WTC11 (cell line): ENCODE results near the gene FAR2. TPM values are rescaled to one million over a fixed set of nuclear protein-coding genes. Genes with fewer than 3 reads are reported as not detected.

Experiments used
- ATAC-seq: fragments of 200-7000 bp; cut with Tn5 transposase; 2 replicates; pipeline ENCODE4 v1.10.0; 2021; ENCODE audit warnings: mild to moderate bottlenecking, moderate library complexity
- CTCF ChIA-PET: fragments of 300-600 bp; sonication (Branson Sonifier 250); formaldehyde crosslinking; loops from one replicate; lab custom pipeline; 2021; ENCODE audit warnings: antibody characterized with exemption; lab: Charles Lee
- POLR2A ChIA-PET: fragments of 350-600 bp; sonication (Branson Sonifier 250); formaldehyde crosslinking; loops from one replicate; lab custom pipeline; 2021; ENCODE audit warnings: antibody characterized with exemption; lab: Charles Lee
- DNase-seq: peaks from one replicate; pipeline ENCODE4 v3.0.0; 2021; ENCODE audit warnings: low spot score
- H3K27ac Mint-ChIP-seq: 2 replicates; pipeline ENCODE4 v1.8.0; 2021; ENCODE audit warnings: mixed read lengths
- H3K27me3 Mint-ChIP-seq: 2 replicates; pipeline ENCODE4 v1.8.0; 2021; ENCODE audit warnings: low read depth, mild to moderate bottlenecking, moderate library complexity, mixed read lengths
- H3K36me3 Mint-ChIP-seq: 2 replicates; pipeline ENCODE4 v1.8.0; 2021; ENCODE audit warnings: mixed read lengths
- H3K4me1 Mint-ChIP-seq: 2 replicates; pipeline ENCODE4 v1.8.0; 2022; ENCODE audit warnings: mixed read lengths
- H3K4me3 Mint-ChIP-seq: 2 replicates; pipeline ENCODE4 v1.8.0; 2021; ENCODE audit warnings: mild to moderate bottlenecking, moderate library complexity, mixed read lengths
- H3K9me3 Mint-ChIP-seq: 2 replicates; pipeline ENCODE4 v1.8.0; 2021; ENCODE audit warnings: mixed read lengths
- MYBL2 ChIP-seq: sonication (generic); formaldehyde crosslinking; IDR thresholded peaks from 2 replicates; pipeline ENCODE4 v1.8.1; 2023; ENCODE audit warnings: mild to moderate bottlenecking, moderate library complexity, missing genetic modification reagents
- NFATC4 ChIP-seq: fragments of 250-450 bp; sonication (Bioruptor Pico); IDR thresholded peaks from 2 replicates; pipeline ENCODE4 v1.9.0; 2021; ENCODE audit warnings: mild to moderate bottlenecking
- SOX15 ChIP-seq: fragments of 250-450 bp; sonication (Bioruptor Pico); IDR thresholded peaks from 2 replicates; pipeline ENCODE4 v1.9.0; 2021; ENCODE audit warnings: mild to moderate bottlenecking
- ZBTB43 ChIP-seq: sonication (generic); formaldehyde crosslinking; IDR thresholded peaks from 2 replicates; pipeline ENCODE4 v1.8.1; 2023; ENCODE audit warnings: mild to moderate bottlenecking, missing genetic modification reagents
- total RNA-seq: library from RNA; stranded (reverse); gene quantifications from 3 replicates; pipeline ENCODE4 v1.2.3, GENCODE V29; 2021
- TF ChIP-seq, protein P1 (sequence below): fragments of 250-450 bp; sonication (Bioruptor Pico); IDR thresholded peaks from 2 replicates; pipeline ENCODE4 v1.9.0; 2021; ENCODE audit warnings: mild to moderate bottlenecking, borderline replicate concordance
- TF ChIP-seq, protein P2 (sequence below): sonication (generic); formaldehyde crosslinking; IDR thresholded peaks from 2 replicates; pipeline ENCODE4 v1.8.1; 2022; ENCODE audit warnings: missing genetic modification reagents, borderline replicate concordance
- TF ChIP-seq, protein P3 (sequence below): sonication (generic); formaldehyde crosslinking; IDR thresholded peaks from 2 replicates; pipeline ENCODE4 v1.8.0; 2023; ENCODE audit warnings: missing genetic modification reagents, mild to moderate bottlenecking, borderline replicate concordance

The FAR2 gene
- total RNA-seq, 1 experiment from 2014 or later = 20.0 TPM

- ATAC-seq = no peak
- Mint-ChIP-seq H3K27me3 (no peaks in the 10 kb centered on the region), H3K36me3 (no peaks in the 10 kb centered on the region)
Measured at GRCh38 chr12:29277231-29277630, 128.2 kb downstream of the FAR2 start.

More at GRCh38 chr12:29277231-29277630, 128.2 kb downstream of the FAR2 start:
- Mint-ChIP-seq H3K4me1 (peaks cover 19% of the 10 kb centered on the region), H3K4me3 (no peak overlapping the region), H3K9me3 (no peaks in the 10 kb centered on the region), H3K27ac (no peak overlapping the region)
- TF ChIP-seq ZBTB43 (no peak), MYBL2 (CRISPR knock-in tag) (no peak), SOX15 (CRISPR knock-in tag) (no peak), NFATC4 (CRISPR knock-in tag) (no peak)
- TF ChIP-seq, protein P1, sequence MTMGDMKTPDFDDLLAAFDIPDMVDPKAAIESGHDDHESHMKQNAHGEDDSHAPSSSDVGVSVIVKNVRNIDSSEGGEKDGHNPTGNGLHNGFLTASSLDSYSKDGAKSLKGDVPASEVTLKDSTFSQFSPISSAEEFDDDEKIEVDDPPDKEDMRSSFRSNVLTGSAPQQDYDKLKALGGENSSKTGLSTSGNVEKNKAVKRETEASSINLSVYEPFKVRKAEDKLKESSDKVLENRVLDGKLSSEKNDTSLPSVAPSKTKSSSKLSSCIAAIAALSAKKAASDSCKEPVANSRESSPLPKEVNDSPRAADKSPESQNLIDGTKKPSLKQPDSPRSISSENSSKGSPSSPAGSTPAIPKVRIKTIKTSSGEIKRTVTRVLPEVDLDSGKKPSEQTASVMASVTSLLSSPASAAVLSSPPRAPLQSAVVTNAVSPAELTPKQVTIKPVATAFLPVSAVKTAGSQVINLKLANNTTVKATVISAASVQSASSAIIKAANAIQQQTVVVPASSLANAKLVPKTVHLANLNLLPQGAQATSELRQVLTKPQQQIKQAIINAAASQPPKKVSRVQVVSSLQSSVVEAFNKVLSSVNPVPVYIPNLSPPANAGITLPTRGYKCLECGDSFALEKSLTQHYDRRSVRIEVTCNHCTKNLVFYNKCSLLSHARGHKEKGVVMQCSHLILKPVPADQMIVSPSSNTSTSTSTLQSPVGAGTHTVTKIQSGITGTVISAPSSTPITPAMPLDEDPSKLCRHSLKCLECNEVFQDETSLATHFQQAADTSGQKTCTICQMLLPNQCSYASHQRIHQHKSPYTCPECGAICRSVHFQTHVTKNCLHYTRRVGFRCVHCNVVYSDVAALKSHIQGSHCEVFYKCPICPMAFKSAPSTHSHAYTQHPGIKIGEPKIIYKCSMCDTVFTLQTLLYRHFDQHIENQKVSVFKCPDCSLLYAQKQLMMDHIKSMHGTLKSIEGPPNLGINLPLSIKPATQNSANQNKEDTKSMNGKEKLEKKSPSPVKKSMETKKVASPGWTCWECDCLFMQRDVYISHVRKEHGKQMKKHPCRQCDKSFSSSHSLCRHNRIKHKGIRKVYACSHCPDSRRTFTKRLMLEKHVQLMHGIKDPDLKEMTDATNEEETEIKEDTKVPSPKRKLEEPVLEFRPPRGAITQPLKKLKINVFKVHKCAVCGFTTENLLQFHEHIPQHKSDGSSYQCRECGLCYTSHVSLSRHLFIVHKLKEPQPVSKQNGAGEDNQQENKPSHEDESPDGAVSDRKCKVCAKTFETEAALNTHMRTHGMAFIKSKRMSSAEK (CRISPR knock-in tag) = no peak
- TF ChIP-seq, protein P2, sequence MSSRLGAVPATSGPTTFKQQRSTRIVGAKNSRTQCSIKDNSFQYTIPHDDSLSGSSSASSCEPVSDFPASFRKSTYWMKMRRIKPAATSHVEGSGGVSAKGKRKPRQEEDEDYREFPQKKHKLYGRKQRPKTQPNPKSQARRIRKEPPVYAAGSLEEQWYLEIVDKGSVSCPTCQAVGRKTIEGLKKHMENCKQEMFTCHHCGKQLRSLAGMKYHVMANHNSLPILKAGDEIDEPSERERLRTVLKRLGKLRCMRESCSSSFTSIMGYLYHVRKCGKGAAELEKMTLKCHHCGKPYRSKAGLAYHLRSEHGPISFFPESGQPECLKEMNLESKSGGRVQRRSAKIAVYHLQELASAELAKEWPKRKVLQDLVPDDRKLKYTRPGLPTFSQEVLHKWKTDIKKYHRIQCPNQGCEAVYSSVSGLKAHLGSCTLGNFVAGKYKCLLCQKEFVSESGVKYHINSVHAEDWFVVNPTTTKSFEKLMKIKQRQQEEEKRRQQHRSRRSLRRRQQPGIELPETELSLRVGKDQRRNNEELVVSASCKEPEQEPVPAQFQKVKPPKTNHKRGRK = no peak
- TF ChIP-seq, protein P3, sequence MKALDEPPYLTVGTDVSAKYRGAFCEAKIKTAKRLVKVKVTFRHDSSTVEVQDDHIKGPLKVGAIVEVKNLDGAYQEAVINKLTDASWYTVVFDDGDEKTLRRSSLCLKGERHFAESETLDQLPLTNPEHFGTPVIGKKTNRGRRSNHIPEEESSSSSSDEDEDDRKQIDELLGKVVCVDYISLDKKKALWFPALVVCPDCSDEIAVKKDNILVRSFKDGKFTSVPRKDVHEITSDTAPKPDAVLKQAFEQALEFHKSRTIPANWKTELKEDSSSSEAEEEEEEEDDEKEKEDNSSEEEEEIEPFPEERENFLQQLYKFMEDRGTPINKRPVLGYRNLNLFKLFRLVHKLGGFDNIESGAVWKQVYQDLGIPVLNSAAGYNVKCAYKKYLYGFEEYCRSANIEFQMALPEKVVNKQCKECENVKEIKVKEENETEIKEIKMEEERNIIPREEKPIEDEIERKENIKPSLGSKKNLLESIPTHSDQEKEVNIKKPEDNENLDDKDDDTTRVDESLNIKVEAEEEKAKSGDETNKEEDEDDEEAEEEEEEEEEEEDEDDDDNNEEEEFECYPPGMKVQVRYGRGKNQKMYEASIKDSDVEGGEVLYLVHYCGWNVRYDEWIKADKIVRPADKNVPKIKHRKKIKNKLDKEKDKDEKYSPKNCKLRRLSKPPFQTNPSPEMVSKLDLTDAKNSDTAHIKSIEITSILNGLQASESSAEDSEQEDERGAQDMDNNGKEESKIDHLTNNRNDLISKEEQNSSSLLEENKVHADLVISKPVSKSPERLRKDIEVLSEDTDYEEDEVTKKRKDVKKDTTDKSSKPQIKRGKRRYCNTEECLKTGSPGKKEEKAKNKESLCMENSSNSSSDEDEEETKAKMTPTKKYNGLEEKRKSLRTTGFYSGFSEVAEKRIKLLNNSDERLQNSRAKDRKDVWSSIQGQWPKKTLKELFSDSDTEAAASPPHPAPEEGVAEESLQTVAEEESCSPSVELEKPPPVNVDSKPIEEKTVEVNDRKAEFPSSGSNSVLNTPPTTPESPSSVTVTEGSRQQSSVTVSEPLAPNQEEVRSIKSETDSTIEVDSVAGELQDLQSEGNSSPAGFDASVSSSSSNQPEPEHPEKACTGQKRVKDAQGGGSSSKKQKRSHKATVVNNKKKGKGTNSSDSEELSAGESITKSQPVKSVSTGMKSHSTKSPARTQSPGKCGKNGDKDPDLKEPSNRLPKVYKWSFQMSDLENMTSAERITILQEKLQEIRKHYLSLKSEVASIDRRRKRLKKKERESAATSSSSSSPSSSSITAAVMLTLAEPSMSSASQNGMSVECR = no peak
- no peak for DNase-seq
- ChIA-PET CTCF (interaction anchor here (0.5 kb wide), 1 partner anchor 264 kb away, joined by 3 read pairs; no protein-coding TSS in a partner anchor), POLR2A (no interaction called here)
